ENCODE results near the gene LMTK2. TPM values are rescaled to one million over a fixed set of nuclear protein-coding genes. Genes with fewer than 3 reads are reported as not detected.
A peak's percentile ranks its signal among the peaks of the same experiment; 100 is the strongest.

LMTK2 gene
- total and polyA plus RNA-seq, 7 donors = 3.0 to 19.9 (median 17.0) TPM

- peaks cover 0 to 14% (median 2%) of the 10 kb centered on the region in 4 donors for H3K36me3 ChIP-seq
- no peak for TF ChIP-seq POLR2A (IDR thresholded peaks at IDR 0.05)
- no peak for TF ChIP-seq CTCF (IDR thresholded peaks at IDR 0.05)
- TF ChIP-seq POLR2AphosphoS5 (IDR thresholded peaks at IDR 0.05) = no peak
- TF ChIP-seq EP300 (IDR thresholded peaks at IDR 0.05) = no peak
- intact Hi-C loops (cut with DNase I) = loop anchor here (1.0 to 10.0 kb wide), 3 partner anchors 29 to 1302 kb away; partner anchors contain the start of genes BRI3, FAM200A, LMTK2 and ZNF655
- H3K4me1 ChIP-seq = peaks cover 0 to 31% (median 23%) of the 10 kb centered on the region in 4 donors
- DNase-seq = no peak
- peak overlapping the region; percentile 78 to 88 (median 84) for H3K27ac ChIP-seq
- H3K4me3 ChIP-seq = peak overlapping the region; percentile 58 to 88 (median 76)
- 24 to 26% methylated on average over 32 of the region's 32 CpGs for WGBS, 2 donors
- no peaks in the 10 kb centered on the region for H3K27me3 ChIP-seq
- no peaks in the 10 kb centered on the region for H3K9me3 ChIP-seq
Observed at GRCh38 chr7:98252425-98253054, 145.9 kb downstream of the LMTK2 start.

- DNase-seq = no peak
- no peak for TF ChIP-seq POLR2A (IDR thresholded peaks at IDR 0.05)
- no peak for TF ChIP-seq CTCF (IDR thresholded peaks at IDR 0.05)
- no peak for TF ChIP-seq POLR2AphosphoS5 (IDR thresholded peaks at IDR 0.05)
- TF ChIP-seq EP300 (IDR thresholded peaks at IDR 0.05) = no peak
- Histone ChIP-seq H3K4me3 (no peak overlapping the region), H3K36me3 (peaks cover 0 to 14% (median 2%) of the 10 kb centered on the region in 4 donors), H3K4me1 (peaks cover 0 to 27% (median 23%) of the 10 kb centered on the region in 4 donors), H3K27me3 (no peaks in the 10 kb centered on the region), H3K27ac (no peak overlapping the region), H3K9me3 (no peaks in the 10 kb centered on the region)
- 96 to 97% methylated on average over 4 of the region's 4 CpGs for WGBS, 2 donors
- intact Hi-C loops (cut with DNase I) = loop anchor here (5.0 to 10.0 kb wide), 2 partner anchors 147 to 1300 kb away; partner anchors contain the start of genes FAM200A, LMTK2 and ZNF655
Observed at GRCh38 chr7:98254516-98254915, 147.9 kb downstream of the LMTK2 start.

- DNase-seq = no peak
- Histone ChIP-seq H3K4me3 (no peak overlapping the region), H3K4me1 (peaks cover 0 to 26% (median 23%) of the 10 kb centered on the region in 4 donors), H3K27ac (no peak overlapping the region), H3K9me3 (no peaks in the 10 kb centered on the region), H3K36me3 (peaks cover 0 to 14% (median 2%) of the 10 kb centered on the region in 4 donors), H3K27me3 (no peaks in the 10 kb centered on the region)
- TF ChIP-seq CTCF (IDR thresholded peaks at IDR 0.05) (no peak), EP300 (IDR thresholded peaks at IDR 0.05) (no peak), POLR2A (IDR thresholded peaks at IDR 0.05) (no peak), POLR2AphosphoS5 (IDR thresholded peaks at IDR 0.05) (no peak)
- WGBS, 2 donors = 84 to 87% methylated on average over 11 of the region's 11 CpGs
- intact Hi-C loops (cut with DNase I) = loop anchor here (5.0 to 10.0 kb wide), 2 partner anchors 148 to 1300 kb away; partner anchors contain the start of genes FAM200A, LMTK2 and ZNF655
Observed at GRCh38 chr7:98254951-98255610, 148.4 kb downstream of the LMTK2 start.

- no peak overlapping the region for H3K27ac ChIP-seq
- H3K4me1 ChIP-seq = peaks cover 0 to 14% (median 13%) of the 10 kb centered on the region in 4 donors
- DNase-seq = no peak
- no peak overlapping the region for H3K4me3 ChIP-seq
- no peaks in the 10 kb centered on the region for H3K9me3 ChIP-seq
- intact Hi-C loops (cut with DNase I) = loop anchor here (10.0 kb wide), 1 partner anchor 1298 kb away; the partner anchor contains the start of genes FAM200A and ZNF655
- no peak for TF ChIP-seq EP300 (IDR thresholded peaks at IDR 0.05)
- no peak for TF ChIP-seq POLR2AphosphoS5 (IDR thresholded peaks at IDR 0.05)
- no peak for TF ChIP-seq POLR2A (IDR thresholded peaks at IDR 0.05)
- 97 to 98% methylated on average over 7 of the region's 7 CpGs for WGBS, 2 donors
- H3K36me3 ChIP-seq = peaks cover 0 to 22% (median 2%) of the 10 kb centered on the region in 4 donors
- no peaks in the 10 kb centered on the region for H3K27me3 ChIP-seq
Observed at GRCh38 chr7:98256431-98256830, 149.8 kb downstream of the LMTK2 start.

GRCh38 chr7:98257701-98258100 lies 151.0 kb downstream of the LMTK2 start:
- Histone ChIP-seq H3K27ac (no peak overlapping the region), H3K4me3 (no peak overlapping the region), H3K27me3 (no peaks in the 10 kb centered on the region), H3K9me3 (no peaks in the 10 kb centered on the region), H3K4me1 (peaks cover 0 to 17% (median 8%) of the 10 kb centered on the region in 4 donors), H3K36me3 (peaks cover 0 to 22% (median 2%) of the 10 kb centered on the region in 4 donors)
- WGBS, 2 donors = 96 to 97% methylated on average over 6 of the region's 6 CpGs
- intact Hi-C loops (cut with DNase I) = loop anchor here (10.0 kb wide), 1 partner anchor 1297 kb away; the partner anchor contains the start of genes FAM200A and ZNF655
- TF ChIP-seq POLR2A (IDR thresholded peaks at IDR 0.05) (no peak), EP300 (IDR thresholded peaks at IDR 0.05) (no peak), POLR2AphosphoS5 (IDR thresholded peaks at IDR 0.05) (no peak), CTCF (IDR thresholded peaks at IDR 0.05) (no peak)
- no peak for DNase-seq

All from sigmoid colon (tissue), 7 donors.